GM12878 (cell line): Measurements from ENCODE around the gene ZNF554. TPM values are rescaled to one million over a fixed set of nuclear protein-coding genes. Genes with fewer than 3 reads are reported as not detected.

Experiments used
- ATAC-seq: fragments of 200-7000 bp; cut with Tn5 transposase; 3 replicates; pipeline ENCODE4 v1.9.1; 2020; ENCODE audit warnings: mild to moderate bottlenecking, moderate library complexity
- BruUV-seq: library from RNA; stranded (reverse); fragments of 400-500 nt; replicated peaks from 2 replicates; lab custom pipeline; 2021; lab: Mats Ljungman, UMichigan
- CTCF ChIA-PET: fragments of 300-600 bp; sonication (Branson Sonifier 250); formaldehyde crosslinking; extraction: SDS; loops from one replicate; lab custom pipeline; 2021; ENCODE audit warnings: inconsistent platforms; lab: Yijun Ruan, JAX
- POLR2A ChIA-PET: fragments of 350-600 bp; formaldehyde crosslinking; extraction: SDS; loops from one replicate; lab custom pipeline; 2021; ENCODE audit warnings: inconsistent platforms; lab: Charles Lee
- RAD21 ChIA-PET: fragments of 300-600 bp; sonication (Branson Sonifier 250); formaldehyde crosslinking; loops from one replicate; lab custom pipeline; 2023; ENCODE audit warnings: antibody characterized with exemption; ENCODE audit not compliant: unreplicated experiment; lab: Charles Lee
- SMC1A ChIA-PET: fragments of 300-600 bp; sonication (Branson Sonifier 250); formaldehyde crosslinking; loops from one replicate; lab custom pipeline; 2023; ENCODE audit not compliant: unreplicated experiment, uncharacterized antibody; lab: Charles Lee
- DNase-seq: peaks from one replicate; pipeline ENCODE4 v3.0.0-alpha.2; 2011; ENCODE audit warnings: low read depth, low spot score
- FAIRE-seq: peaks from 3 replicates; lab custom pipeline; 2011; peaks lifted over from hg19 to GRCh38; lab: Jason Lieb, UNC
- H2AFZ ChIP-seq: 2 replicates; pipeline ENCODE4 v1.6.0; 2011; ENCODE audit warnings: low read depth, low read length, control low read depth; ENCODE audit not compliant: control insufficient read depth
- H3K27ac ChIP-seq: 2 replicates; pipeline ENCODE4 v1.5.1; 2011; ENCODE audit warnings: control low read depth; ENCODE audit not compliant: control insufficient read depth, insufficient read depth
- H3K27me3 ChIP-seq, 2 experiments: replicated peaks in 1 of 2; 2 replicates each; pipeline versions ENCODE4 v1.6.0 to v1.6.1; 2011; ENCODE audit warnings: low read length in 1 of 2; ENCODE audit not compliant: control insufficient read depth in 2 of 2, insufficient read depth in 2 of 2
- H3K36me3 ChIP-seq, 2 experiments: 2 replicates each; pipeline ENCODE4 v1.5.1; 2011; ENCODE audit warnings: low read length in 1 of 2; ENCODE audit not compliant: control insufficient read depth in 2 of 2, insufficient read depth in 2 of 2
- H3K4me1 ChIP-seq: 2 replicates; pipeline ENCODE4 v1.6.1; 2011; ENCODE audit warnings: mild to moderate bottlenecking, low read length, moderate library complexity, mixed read lengths; ENCODE audit not compliant: control insufficient read depth, insufficient read depth
- H3K4me2 ChIP-seq: 2 replicates; pipeline ENCODE4 v1.6.0; 2011; ENCODE audit warnings: control low read depth; ENCODE audit not compliant: control insufficient read depth, insufficient read depth
- H3K4me3 ChIP-seq: fragments of 200-600 bp; sonication (generic); 2 replicates; pipeline ENCODE4 v1.5.1; 2016
- H3K79me2 ChIP-seq: 2 replicates; pipeline ENCODE4 v1.6.0; 2011; ENCODE audit warnings: low read length; ENCODE audit not compliant: control insufficient read depth, insufficient read depth
- H3K9ac ChIP-seq: 2 replicates; pipeline ENCODE4 v1.8.0; 2011; ENCODE audit warnings: low read length, control low read depth, mixed read lengths; ENCODE audit not compliant: control insufficient read depth, insufficient read depth
- H3K9me3 ChIP-seq: replicated peaks from 3 replicates; pipeline ENCODE4 v1.5.1; 2011; ENCODE audit warnings: mild to moderate bottlenecking, low read length; ENCODE audit not compliant: control insufficient read depth, insufficient read depth
- H4K20me1 ChIP-seq: 2 replicates; pipeline ENCODE4 v1.6.0; 2011; ENCODE audit not compliant: control insufficient read depth, insufficient read depth
- WGBS: methylation state at CpG from one replicate; pipeline ENCODE4 v1.1.6; 2016; ENCODE audit warnings: low lambda C conversion rate; ENCODE audit not compliant: insufficient replicate concordance, insufficient coverage; ENCODE audit errors: missing lambda C conversion rate; 5-methylcytosine and 5-hydroxymethylcytosine counted together
- in situ Hi-C: fragments of 300-500 bp; cut with MboI; formaldehyde crosslinking; loops from 9 replicates; pipeline ENCODE4 v1.14.3; 2018; ENCODE audit warnings: mixed read lengths
- intact Hi-C: fragments of 100-400 bp; cut with micrococcal nuclease; formaldehyde crosslinking; loops from one replicate; pipeline ENCODE4 v1.14.2; 2022; ENCODE audit not compliant: unreplicated experiment
- polyA plus RNA-seq, 11 experiments: library from polyadenylated mRNA; depleted of rRNA in 4 of 11; unstranded in 6 of 11; stranded (reverse) in 5 of 11; fragments of >200 nt; fragmentation: Nextera tagmentation in 4 of 11; fragmentation: Illumina TruSeq in 1 of 11; extraction: Ambion mirVana in 4 of 11; extraction: Trizol in 1 of 11; gene quantifications; 1 replicate in 1 of 11; 2 replicates in 10 of 11; pipeline versions ENCODE4 v1.2.1 to v1.2.3, GENCODE V29; 2011 to 2016; ENCODE audit warnings: inconsistent platforms in 2 of 11, missing spikeins in 2 of 11, low read depth in 1 of 11
- total RNA-seq, 4 experiments: library from RNA; depleted of rRNA in 3 of 4; stranded (reverse); fragments of >200 nt in 3 of 4; fragmentation: Illumina TruSeq in 1 of 4; extraction: Trizol in 1 of 4; gene quantifications; 2 replicates each; pipeline versions ENCODE4 v1.2.1 to v1.2.3, GENCODE V29; 2013 to 2021
- TF ChIP-seq, protein P1 (sequence below): IDR thresholded peaks from 2 replicates; pipeline ENCODE4 v1.6.1; 2012; ENCODE audit warnings: mild to moderate bottlenecking, low read depth, low read length
- TF ChIP-seq, protein P2 (sequence below): fragments of 450-650 bp; IDR thresholded peaks from 2 replicates; pipeline ENCODE4 v1.6.1; 2016; ENCODE audit warnings: mild to moderate bottlenecking

ZNF554 gene
- total and polyA plus RNA-seq, 10 of the 15 experiments (the other 5 are each of a cell fraction or from before 2014, with no cell fraction given) = 0.19 to 2.1 (median 1.4) TPM

DNA sequence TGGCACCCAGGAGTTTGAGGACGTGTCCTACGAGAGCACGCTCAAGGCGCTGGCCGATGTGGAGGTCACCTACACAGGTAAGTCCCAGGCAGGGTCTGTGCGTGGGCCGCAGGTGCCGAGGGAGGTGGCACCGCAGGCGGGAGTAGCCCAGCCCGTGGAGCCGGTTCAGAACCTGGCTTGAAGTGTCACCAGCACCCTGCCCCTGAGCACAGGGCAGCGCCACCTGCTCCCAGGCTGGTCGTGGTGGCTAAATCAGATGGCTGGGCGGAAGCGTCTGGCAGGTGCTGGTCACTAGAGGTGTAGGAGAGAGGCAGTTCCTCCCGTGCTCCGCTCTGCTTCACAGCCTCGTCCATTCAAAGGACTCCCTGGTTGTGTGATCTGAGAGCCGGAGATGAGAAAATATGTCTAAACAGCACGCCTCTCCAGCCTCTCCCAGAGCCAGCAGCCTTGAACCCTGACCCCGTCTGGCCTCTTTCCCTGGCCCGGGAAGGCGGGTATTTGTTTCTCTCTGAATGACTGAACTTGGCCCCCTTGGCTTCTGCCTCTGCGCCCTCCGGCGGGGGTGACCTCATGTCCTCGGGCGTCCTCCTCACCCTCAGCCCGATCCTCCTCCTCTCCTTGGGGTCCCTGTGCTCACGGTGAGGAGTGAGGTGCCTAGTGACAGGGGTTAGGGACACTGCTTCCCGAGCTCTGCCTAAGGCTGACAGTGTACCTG is 29.0 kb upstream of the ZNF554 start:
- TF ChIP-seq, protein P1, sequence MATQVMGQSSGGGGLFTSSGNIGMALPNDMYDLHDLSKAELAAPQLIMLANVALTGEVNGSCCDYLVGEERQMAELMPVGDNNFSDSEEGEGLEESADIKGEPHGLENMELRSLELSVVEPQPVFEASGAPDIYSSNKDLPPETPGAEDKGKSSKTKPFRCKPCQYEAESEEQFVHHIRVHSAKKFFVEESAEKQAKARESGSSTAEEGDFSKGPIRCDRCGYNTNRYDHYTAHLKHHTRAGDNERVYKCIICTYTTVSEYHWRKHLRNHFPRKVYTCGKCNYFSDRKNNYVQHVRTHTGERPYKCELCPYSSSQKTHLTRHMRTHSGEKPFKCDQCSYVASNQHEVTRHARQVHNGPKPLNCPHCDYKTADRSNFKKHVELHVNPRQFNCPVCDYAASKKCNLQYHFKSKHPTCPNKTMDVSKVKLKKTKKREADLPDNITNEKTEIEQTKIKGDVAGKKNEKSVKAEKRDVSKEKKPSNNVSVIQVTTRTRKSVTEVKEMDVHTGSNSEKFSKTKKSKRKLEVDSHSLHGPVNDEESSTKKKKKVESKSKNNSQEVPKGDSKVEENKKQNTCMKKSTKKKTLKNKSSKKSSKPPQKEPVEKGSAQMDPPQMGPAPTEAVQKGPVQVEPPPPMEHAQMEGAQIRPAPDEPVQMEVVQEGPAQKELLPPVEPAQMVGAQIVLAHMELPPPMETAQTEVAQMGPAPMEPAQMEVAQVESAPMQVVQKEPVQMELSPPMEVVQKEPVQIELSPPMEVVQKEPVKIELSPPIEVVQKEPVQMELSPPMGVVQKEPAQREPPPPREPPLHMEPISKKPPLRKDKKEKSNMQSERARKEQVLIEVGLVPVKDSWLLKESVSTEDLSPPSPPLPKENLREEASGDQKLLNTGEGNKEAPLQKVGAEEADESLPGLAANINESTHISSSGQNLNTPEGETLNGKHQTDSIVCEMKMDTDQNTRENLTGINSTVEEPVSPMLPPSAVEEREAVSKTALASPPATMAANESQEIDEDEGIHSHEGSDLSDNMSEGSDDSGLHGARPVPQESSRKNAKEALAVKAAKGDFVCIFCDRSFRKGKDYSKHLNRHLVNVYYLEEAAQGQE = no peak
- TF ChIP-seq, protein P2, sequence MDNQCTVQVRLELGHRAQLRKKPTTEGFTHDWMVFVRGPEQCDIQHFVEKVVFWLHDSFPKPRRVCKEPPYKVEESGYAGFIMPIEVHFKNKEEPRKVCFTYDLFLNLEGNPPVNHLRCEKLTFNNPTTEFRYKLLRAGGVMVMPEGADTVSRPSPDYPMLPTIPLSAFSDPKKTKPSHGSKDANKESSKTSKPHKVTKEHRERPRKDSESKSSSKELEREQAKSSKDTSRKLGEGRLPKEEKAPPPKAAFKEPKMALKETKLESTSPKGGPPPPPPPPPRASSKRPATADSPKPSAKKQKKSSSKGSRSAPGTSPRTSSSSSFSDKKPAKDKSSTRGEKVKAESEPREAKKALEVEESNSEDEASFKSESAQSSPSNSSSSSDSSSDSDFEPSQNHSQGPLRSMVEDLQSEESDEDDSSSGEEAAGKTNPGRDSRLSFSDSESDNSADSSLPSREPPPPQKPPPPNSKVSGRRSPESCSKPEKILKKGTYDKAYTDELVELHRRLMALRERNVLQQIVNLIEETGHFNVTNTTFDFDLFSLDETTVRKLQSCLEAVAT = 0 out of 2 replicates have a peak, but pooled peaks have one; percentile 9
- TF ChIP-seq, all 136 proteins: peak for 1
- H3K9ac ChIP-seq = no peak overlapping the region

More for the DNA sequence above, 29.0 kb upstream of the ZNF554 start:
- Histone ChIP-seq H2AFZ (no peak overlapping the region), H3K4me1 (peaks cover 32% of the 10 kb centered on the region), H3K27me3 (no peaks in the 10 kb centered on the region), H3K4me3 (no peak overlapping the region), H4K20me1 (no peaks in the 10 kb centered on the region), H3K79me2 (peaks cover 52% of the 10 kb centered on the region), H3K36me3 (peaks cover 14 to 19% of the 10 kb centered on the region in 2 experiments; a peak in 3 of 4 replicates), H3K9me3 (no peaks in the 10 kb centered on the region), H3K4me2 (peak overlapping the region; percentile 96; the same call in 1 of the 2 replicates), H3K27ac (peak overlapping the region; percentile 82; the same call in 1 of the 2 replicates)
- RAD21 ChIA-PET = no interaction called here
- DNase-seq (no peak), ATAC-seq (no peak), FAIRE-seq (no peak)
- no TSS peak for BruUV-seq
- in situ Hi-C loops = no loop called here
- SMC1A ChIA-PET = no interaction called here
- 97% methylated on average over 32 of the region's 32 CpGs for WGBS
- CTCF ChIA-PET = no interaction called here
- POLR2A ChIA-PET = no interaction called here
- intact Hi-C loops = no loop called here
